Smooth muscle cell (in vitro differentiated cells): ENCODE results near the gene SLAMF6. TPM values are rescaled to one million over a fixed set of nuclear protein-coding genes. Genes with fewer than 3 reads are reported as not detected.

Source experiments
- DNase-seq: peaks from one replicate; lab custom pipeline; 2025; ENCODE audit not compliant: unreplicated experiment; lab: John Stamatoyannopoulos, UW
- H2AFZ ChIP-seq: fragments of 200-600 bp; sonication (generic); 2 replicates; pipeline ENCODE4 v1.6.0; 2016; ENCODE audit warnings: antibody characterized with exemption, low read depth, mild to moderate bottlenecking
- H3F3A ChIP-seq: fragments of 200-600 bp; sonication (generic); 2 replicates; pipeline ENCODE4 v1.6.0; 2017; ENCODE audit warnings: antibody characterized with exemption, low read depth
- H3K27ac ChIP-seq: fragments of 200-600 bp; sonication (generic); 2 replicates; pipeline ENCODE4 v1.5.1; 2016; ENCODE audit warnings: low read depth, mild to moderate bottlenecking
- H3K27me3 ChIP-seq: fragments of 200-600 bp; sonication (generic); 2 replicates; pipeline ENCODE4 v1.6.1; 2016; ENCODE audit warnings: low read depth, mild to moderate bottlenecking
- H3K36me3 ChIP-seq: fragments of 200-600 bp; sonication (generic); 2 replicates; pipeline ENCODE4 v1.5.1; 2016; ENCODE audit warnings: low read depth
- H3K4me1 ChIP-seq: fragments of 200-600 bp; sonication (generic); 2 replicates; pipeline ENCODE4 v1.5.1; 2016; ENCODE audit warnings: low read depth
- H3K4me2 ChIP-seq: fragments of 200-600 bp; sonication (generic); 2 replicates; pipeline ENCODE4 v1.6.0; 2016; ENCODE audit warnings: mild to moderate bottlenecking
- H3K4me3 ChIP-seq: fragments of 200-600 bp; sonication (generic); 2 replicates; pipeline ENCODE4 v1.5.1; 2016; ENCODE audit warnings: mild to moderate bottlenecking
- H3K79me2 ChIP-seq: fragments of 200-600 bp; sonication (generic); 2 replicates; pipeline ENCODE4 v1.6.0; 2016; ENCODE audit warnings: low read depth, mild to moderate bottlenecking
- H3K9ac ChIP-seq: fragments of 200-600 bp; sonication (generic); 2 replicates; pipeline ENCODE4 v1.6.0; 2016; ENCODE audit warnings: low read depth
- H3K9me3 ChIP-seq: fragments of 200-600 bp; sonication (generic); replicated peaks from 2 replicates; pipeline ENCODE4 v1.5.1; 2016; ENCODE audit warnings: low read depth
- H4K20me1 ChIP-seq: fragments of 200-600 bp; sonication (generic); 2 replicates; pipeline ENCODE4 v1.6.0; 2016; ENCODE audit warnings: low read depth
- WGBS: methylation state at CpG from one replicate; pipeline ENCODE4 v1.1.7; 2016; ENCODE audit warnings: low lambda C conversion rate; 5-methylcytosine and 5-hydroxymethylcytosine counted together
- polyA plus RNA-seq: library from polyadenylated mRNA; unstranded; fragments of >200 nt; fragmentation: Nextera tagmentation; extraction: Ambion mirVana; gene quantifications from 2 replicates; pipeline ENCODE4 v1.2.1, GENCODE V29; 2016
- total RNA-seq: library from RNA; depleted of rRNA; stranded (reverse); fragments of >200 nt; gene quantifications from 2 replicates; pipeline ENCODE4 v1.2.3, GENCODE V29; 2014
- TF ChIP-seq, protein P1 (sequence below): fragments of 200-600 bp; sonication (generic); IDR thresholded peaks from 2 replicates; pipeline ENCODE4 v1.5.1; 2017; ENCODE audit warnings: borderline replicate concordance, mild to moderate bottlenecking, antibody characterized with exemption; ENCODE audit not compliant: insufficient read depth, poor library complexity, severe bottlenecking

SLAMF6 gene
- total and polyA plus RNA-seq, 2 experiments from 2014 or later, result not detected

GRCh38 chr1:160446945-160447600 lies 76.0 kb downstream of the SLAMF6 start:
- Histone ChIP-seq H3K4me3 (no peak overlapping the region), H3K9ac (no peak overlapping the region), H3K79me2 (no peaks in the 10 kb centered on the region), H3F3A (no peaks in the 10 kb centered on the region), H4K20me1 (no peaks in the 10 kb centered on the region), H3K4me1 (no peaks in the 10 kb centered on the region), H3K27ac (no peak overlapping the region), H3K36me3 (no peaks in the 10 kb centered on the region), H2AFZ (no peak overlapping the region), H3K27me3 (no peaks in the 10 kb centered on the region), H3K9me3 (no peaks in the 10 kb centered on the region), H3K4me2 (no peak overlapping the region)
- TF ChIP-seq, protein P1, sequence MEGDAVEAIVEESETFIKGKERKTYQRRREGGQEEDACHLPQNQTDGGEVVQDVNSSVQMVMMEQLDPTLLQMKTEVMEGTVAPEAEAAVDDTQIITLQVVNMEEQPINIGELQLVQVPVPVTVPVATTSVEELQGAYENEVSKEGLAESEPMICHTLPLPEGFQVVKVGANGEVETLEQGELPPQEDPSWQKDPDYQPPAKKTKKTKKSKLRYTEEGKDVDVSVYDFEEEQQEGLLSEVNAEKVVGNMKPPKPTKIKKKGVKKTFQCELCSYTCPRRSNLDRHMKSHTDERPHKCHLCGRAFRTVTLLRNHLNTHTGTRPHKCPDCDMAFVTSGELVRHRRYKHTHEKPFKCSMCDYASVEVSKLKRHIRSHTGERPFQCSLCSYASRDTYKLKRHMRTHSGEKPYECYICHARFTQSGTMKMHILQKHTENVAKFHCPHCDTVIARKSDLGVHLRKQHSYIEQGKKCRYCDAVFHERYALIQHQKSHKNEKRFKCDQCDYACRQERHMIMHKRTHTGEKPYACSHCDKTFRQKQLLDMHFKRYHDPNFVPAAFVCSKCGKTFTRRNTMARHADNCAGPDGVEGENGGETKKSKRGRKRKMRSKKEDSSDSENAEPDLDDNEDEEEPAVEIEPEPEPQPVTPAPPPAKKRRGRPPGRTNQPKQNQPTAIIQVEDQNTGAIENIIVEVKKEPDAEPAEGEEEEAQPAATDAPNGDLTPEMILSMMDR, result no peak
- WGBS, result 79% methylated on average over 8 of the region's 8 CpGs
- no peak for DNase-seq

DNA sequence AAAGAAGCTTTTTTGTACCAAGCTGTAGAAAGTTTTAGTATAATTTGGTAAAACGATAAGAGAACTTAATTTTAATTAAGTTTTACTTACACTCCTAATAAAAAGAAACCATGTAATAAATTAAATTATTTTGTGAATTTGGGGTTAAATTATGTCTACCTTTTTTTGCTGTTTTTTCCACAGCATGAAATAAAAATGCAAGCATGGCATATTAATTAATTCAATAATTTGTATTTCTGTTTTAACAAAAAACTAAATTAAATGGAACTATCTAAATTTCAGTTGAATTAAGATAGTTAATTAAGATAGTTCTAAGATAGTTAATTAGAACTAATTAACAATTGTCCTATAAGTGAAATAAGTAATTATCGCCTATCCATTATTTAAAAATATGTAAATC lies 83.3 kb downstream of the SLAMF6 start:
- Histone ChIP-seq H3K4me2 (no peak overlapping the region), H3K27ac (no peak overlapping the region), H3K36me3 (no peaks in the 10 kb centered on the region), H3F3A (no peaks in the 10 kb centered on the region), H3K9me3 (no peaks in the 10 kb centered on the region), H3K4me3 (no peak overlapping the region), H2AFZ (no peak overlapping the region), H3K4me1 (no peaks in the 10 kb centered on the region), H3K79me2 (no peaks in the 10 kb centered on the region), H3K9ac (no peak overlapping the region), H4K20me1 (no peaks in the 10 kb centered on the region), H3K27me3 (no peaks in the 10 kb centered on the region)
- no peak for DNase-seq
- WGBS, result 71% methylated on average over 2 of the region's 2 CpGs
- TF ChIP-seq, protein P1, result no peak

DNA sequence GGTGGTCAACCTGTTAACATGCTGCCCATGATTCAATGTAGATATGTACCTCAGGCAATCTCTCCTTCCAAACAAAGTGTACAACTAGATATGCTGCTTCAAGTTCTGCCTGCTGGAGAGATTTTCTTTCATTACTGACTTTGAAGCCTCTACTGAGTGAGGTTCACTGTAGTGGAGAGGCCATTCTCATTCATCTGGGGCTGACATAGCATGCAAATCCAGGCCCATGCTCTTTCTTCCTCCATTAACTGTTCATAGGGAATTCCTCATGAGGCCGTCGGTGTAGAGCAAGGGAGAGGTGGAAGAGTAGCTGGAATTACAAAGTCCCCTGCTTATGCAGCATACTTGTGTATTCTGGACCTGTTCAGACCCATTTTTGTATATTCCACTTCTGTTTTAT lies 84.1 kb downstream of the SLAMF6 start:
- TF ChIP-seq, protein P1, result no peak
- WGBS, result 91% methylated on average over 2 of the region's 2 CpGs
- Histone ChIP-seq H3K9me3 (no peaks in the 10 kb centered on the region), H3K9ac (no peak overlapping the region), H3K4me3 (no peak overlapping the region), H2AFZ (no peak overlapping the region), H3K4me1 (no peaks in the 10 kb centered on the region), H3K36me3 (no peaks in the 10 kb centered on the region), H4K20me1 (no peaks in the 10 kb centered on the region), H3K79me2 (no peaks in the 10 kb centered on the region), H3K27me3 (no peaks in the 10 kb centered on the region), H3F3A (no peaks in the 10 kb centered on the region), H3K4me2 (no peak overlapping the region), H3K27ac (no peak overlapping the region)
- no peak for DNase-seq

GRCh38 chr1:160438317-160438918 lies 84.6 kb downstream of the SLAMF6 start:
- Histone ChIP-seq H2AFZ (no peak overlapping the region), H3K4me3 (no peak overlapping the region), H3K9ac (no peak overlapping the region), H3K27me3 (no peaks in the 10 kb centered on the region), H3K27ac (no peak overlapping the region), H3K36me3 (no peaks in the 10 kb centered on the region), H3K4me2 (no peak overlapping the region), H4K20me1 (no peaks in the 10 kb centered on the region), H3F3A (no peaks in the 10 kb centered on the region), H3K79me2 (no peaks in the 10 kb centered on the region), H3K4me1 (no peaks in the 10 kb centered on the region), H3K9me3 (no peaks in the 10 kb centered on the region)
- no peak for DNase-seq
- TF ChIP-seq, protein P1, result no peak
- 82% methylated on average over 4 of the region's 4 CpGs for WGBS
